Right lobe of liver (tissue), 6 donors: Measurements from ENCODE around the gene TEX261. TPM values are rescaled to one million over a fixed set of nuclear protein-coding genes. Genes with fewer than 3 reads are reported as not detected.

ENCODE experiments used
- ATAC-seq, 4 donors: fragments of 200-7000 bp; cut with Tn5 transposase; one replicate each; pipeline ENCODE4 v1.9.1; 2020; ENCODE audit warnings: mild to moderate bottlenecking in 4 of 4, moderate library complexity in 4 of 4
- DNase-seq, 3 donors: peaks; one replicate each; pipeline ENCODE4 v3.0.0-alpha.2; 2020
- H3K27ac ChIP-seq, 3 donors: fragments of 200-600 bp; one replicate each; pipeline ENCODE4 v1.8.0; 2022
- H3K27me3 ChIP-seq, 2 donors: fragments of 200-600 bp; one replicate each; pipeline ENCODE4 v1.8.0; 2022
- H3K36me3 ChIP-seq, 4 donors: fragments of 200-600 bp; sonication (generic) in 1 of 4; one replicate each; pipeline versions ENCODE4 v1.5.1 to v1.8.0; 2017 to 2022; ENCODE audit warnings: control low read depth in 1 of 4
- H3K4me1 ChIP-seq, 4 donors: fragments of 200-600 bp; sonication (generic) in 1 of 4; one replicate each; pipeline versions ENCODE4 v1.5.1 to v1.8.0; 2017 to 2022; ENCODE audit warnings: control low read depth in 1 of 4
- H3K4me3 ChIP-seq, 3 donors: fragments of 200-600 bp; one replicate each; pipeline ENCODE4 v1.8.0; 2022
- H3K9me3 ChIP-seq, 4 donors: fragments of 200-600 bp; sonication (generic) in 1 of 4; one replicate each; pipeline versions ENCODE4 v1.5.1 to v1.8.0; 2017 to 2022; ENCODE audit warnings: control low read depth in 1 of 4
- POLR2A ChIP-seq: fragments of 450-650 bp; IDR thresholded peaks from one replicate; pipeline ENCODE4 v1.6.1; 2017; ENCODE audit warnings: antibody characterized with exemption, mild to moderate bottlenecking
- WGBS: methylation state at CpG from one replicate; pipeline ENCODE4 v1.1.6; 2018; ENCODE audit warnings: low coverage, low lambda C conversion rate; ENCODE audit not compliant: insufficient coverage; ENCODE audit errors: missing lambda C conversion rate; 5-methylcytosine and 5-hydroxymethylcytosine counted together
- intact Hi-C, 2 donors: fragments of 100-400 bp; cut with DNase I; formaldehyde crosslinking; loops; one replicate each; pipeline versions ENCODE4 v1.11.2 to v1.14.1; 2022
- total RNA-seq, 6 experiments: library from RNA; depleted of rRNA in 2 of 6; stranded (reverse); fragments of >200 nt in 2 of 6; fragmentation: NEBNext Ultra II Directional in 3 of 6; extraction: Animal tissue kit (Norgen Biotek cat#: 25700) in 3 of 6; gene quantifications; one replicate each; pipeline versions ENCODE4 v1.1.0 to v1.2.4, GENCODE V29; 2016 to 2023
- TF ChIP-seq, protein P1 (sequence below), 4 donors: fragments of 200-600 bp in 3 of 4; fragments of 450-650 bp in 1 of 4; IDR thresholded peaks; one replicate each; pipeline versions ENCODE4 v1.5.1 to v1.8.0; 2016 to 2022; ENCODE audit warnings: antibody characterized with exemption in 4 of 4, mild to moderate bottlenecking in 2 of 4
- donor health status: DM: no; HTN: yes; CAD: no.
- donor health status: DM: no; HTN: no; CAD: no.
- donor health status: DM: no; HTN: no; CAD: no.
- donor health status: DM: no; HTN: yes; CAD: no.
- donor health status: DM: no; HTN: yes; CAD: no.

The TEX261 gene
- total RNA-seq, 6 experiments from 2014 or later: 26.5 to 33.2 (median 27.1) TPM

- ATAC-seq (no peak), DNase-seq (peak in 1 of 3 donors; percentile 21)
- Histone ChIP-seq H3K36me3 (peaks cover 0 to 25% (median 2%) of the 10 kb centered on the region in 4 donors), H3K4me1 (no peaks in the 10 kb centered on the region), H3K4me3 (no peak overlapping the region), H3K9me3 (no peaks in the 10 kb centered on the region), H3K27ac (no peak overlapping the region), H3K27me3 (no peaks in the 10 kb centered on the region)
- WGBS: no CpG with 5 or more reads among the region's 3 CpGs
- TF ChIP-seq, protein P1, sequence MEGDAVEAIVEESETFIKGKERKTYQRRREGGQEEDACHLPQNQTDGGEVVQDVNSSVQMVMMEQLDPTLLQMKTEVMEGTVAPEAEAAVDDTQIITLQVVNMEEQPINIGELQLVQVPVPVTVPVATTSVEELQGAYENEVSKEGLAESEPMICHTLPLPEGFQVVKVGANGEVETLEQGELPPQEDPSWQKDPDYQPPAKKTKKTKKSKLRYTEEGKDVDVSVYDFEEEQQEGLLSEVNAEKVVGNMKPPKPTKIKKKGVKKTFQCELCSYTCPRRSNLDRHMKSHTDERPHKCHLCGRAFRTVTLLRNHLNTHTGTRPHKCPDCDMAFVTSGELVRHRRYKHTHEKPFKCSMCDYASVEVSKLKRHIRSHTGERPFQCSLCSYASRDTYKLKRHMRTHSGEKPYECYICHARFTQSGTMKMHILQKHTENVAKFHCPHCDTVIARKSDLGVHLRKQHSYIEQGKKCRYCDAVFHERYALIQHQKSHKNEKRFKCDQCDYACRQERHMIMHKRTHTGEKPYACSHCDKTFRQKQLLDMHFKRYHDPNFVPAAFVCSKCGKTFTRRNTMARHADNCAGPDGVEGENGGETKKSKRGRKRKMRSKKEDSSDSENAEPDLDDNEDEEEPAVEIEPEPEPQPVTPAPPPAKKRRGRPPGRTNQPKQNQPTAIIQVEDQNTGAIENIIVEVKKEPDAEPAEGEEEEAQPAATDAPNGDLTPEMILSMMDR (IDR thresholded peaks at IDR 0.05): no peak
- no peak for TF ChIP-seq POLR2A
- intact Hi-C loops: no loop called here
These were observed 10.5 kb downstream of the TEX261 start for GRCh38 chr2:70984228-70984575.

GRCh38 chr2:70983506-70984227 lies 11.0 kb downstream of the TEX261 start:
- DNase-seq (peak in 2 of 3 donors; percentile 7 to 11), ATAC-seq (no peak)
- 81% methylated on average over 3 of the region's 8 CpGs for WGBS
- intact Hi-C loops: no loop called here
- Histone ChIP-seq H3K4me1 (no peaks in the 10 kb centered on the region), H3K36me3 (peaks cover 0 to 21% (median 1%) of the 10 kb centered on the region in 4 donors), H3K4me3 (no peak overlapping the region), H3K9me3 (no peaks in the 10 kb centered on the region), H3K27me3 (no peaks in the 10 kb centered on the region), H3K27ac (no peak overlapping the region)
- TF ChIP-seq, protein P1 (IDR thresholded peaks at IDR 0.05): no peak
- TF ChIP-seq POLR2A: no peak

GRCh38 chr2:70982971-70983370 lies 11.7 kb downstream of the TEX261 start:
- H3K27me3 ChIP-seq: no peaks in the 10 kb centered on the region
- intact Hi-C loops: no loop called here
- no peak for ATAC-seq
- 98% methylated on average over 3 of the region's 3 CpGs for WGBS
- peaks cover 0 to 14% (median 1%) of the 10 kb centered on the region in 4 donors for H3K36me3 ChIP-seq
- H3K4me1 ChIP-seq: peaks cover 0 to 6% (median 2%) of the 10 kb centered on the region in 4 donors
- H3K27ac ChIP-seq: no peak overlapping the region
- no peak overlapping the region for H3K4me3 ChIP-seq
- DNase-seq: peak in 2 of 3 donors; percentile 5 to 6
- H3K9me3 ChIP-seq: no peaks in the 10 kb centered on the region
- no peak for TF ChIP-seq POLR2A
- TF ChIP-seq, protein P1 (IDR thresholded peaks at IDR 0.05): no peak

DNA sequence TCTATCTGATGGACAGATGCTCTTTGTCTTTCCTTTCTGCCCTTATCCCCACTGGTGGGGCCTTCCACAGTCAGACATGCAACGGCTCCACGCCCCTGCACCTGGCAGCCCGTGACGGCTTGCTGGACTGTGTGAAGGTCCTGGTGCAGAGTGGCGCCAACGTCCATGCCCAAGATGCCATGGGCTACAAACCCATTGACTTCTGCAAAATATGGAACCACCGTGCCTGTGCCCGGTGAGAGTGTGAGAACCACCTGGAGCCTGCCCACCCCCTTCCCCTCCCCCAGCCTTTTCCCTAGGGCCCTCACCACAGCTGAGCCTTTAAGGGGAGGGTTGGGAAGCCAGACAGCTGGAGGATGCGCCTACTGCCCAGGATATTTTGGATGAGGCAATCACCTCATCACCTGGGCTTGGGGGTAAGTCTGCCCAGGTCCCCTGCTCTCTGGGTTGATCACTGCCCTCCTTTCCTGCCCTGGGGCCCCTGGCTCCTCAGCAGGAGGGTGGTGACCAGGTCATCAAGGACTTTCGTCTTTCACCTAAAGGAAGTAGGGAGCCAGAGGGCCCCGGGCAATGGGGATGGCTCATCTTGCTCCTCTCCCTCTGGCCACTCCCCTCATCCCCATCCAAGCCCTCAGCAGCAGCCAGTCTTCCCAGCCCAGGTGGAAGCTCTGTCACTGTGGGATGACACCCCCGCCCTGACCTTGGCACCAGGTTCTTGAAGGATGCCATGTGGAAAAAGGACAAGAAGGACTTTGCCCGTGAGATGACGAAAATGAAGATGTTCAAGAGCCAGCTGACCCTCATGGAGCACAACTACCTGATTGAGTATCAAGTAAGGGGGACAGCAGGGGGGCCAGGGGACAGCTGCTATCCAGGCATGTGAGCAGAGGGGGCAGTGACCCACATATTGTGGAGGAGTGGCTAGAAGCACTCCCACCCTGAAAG lies 12.5 kb downstream of the TEX261 start:
- H3K27ac ChIP-seq: no peak overlapping the region
- WGBS: 96% methylated on average over 9 of the region's 14 CpGs
- H3K27me3 ChIP-seq: no peaks in the 10 kb centered on the region
- H3K4me3 ChIP-seq: no peak overlapping the region
- intact Hi-C loops: no loop called here
- no peaks in the 10 kb centered on the region for H3K9me3 ChIP-seq
- peaks cover 0 to 7% (median 0%) of the 10 kb centered on the region in 4 donors for H3K36me3 ChIP-seq
- peaks cover 0 to 11% (median 5%) of the 10 kb centered on the region in 4 donors for H3K4me1 ChIP-seq
- no peak for TF ChIP-seq POLR2A
- TF ChIP-seq, protein P1 (IDR thresholded peaks at IDR 0.05): no peak
- ATAC-seq (no peak), DNase-seq (peak in 1 of 3 donors; percentile 39)
